ENCODE measurements around the gene EYS. TPM values are rescaled to one million over a fixed set of nuclear protein-coding genes. Genes with fewer than 3 reads are reported as not detected.

Gene EYS
- total and polyA plus RNA-seq, 2 of the 13 experiments (the other 11 are each of a cell fraction or from before 2014, with no cell fraction given), result 0.04 to 0.07 TPM

GRCh38 chr6:64591676-64592036, 1115.4 kb downstream of the EYS start:
- FAIRE-seq, result no peak
- Histone ChIP-seq H3K4me3 (replicated peaks in 1 of 3; ENCODE audit: insufficient read depth in 1 of 3, low read depth in 2 of 3, low read length in 3 of 3) (no peak overlapping the region), H3K27me3 (ENCODE audit: control insufficient read depth in 1 of 2, insufficient read depth in 2 of 2, low read length in 2 of 2) (no peaks in the 10 kb centered on the region), H3K9me3 (ENCODE audit: low read length) (no peaks in the 10 kb centered on the region), H3K79me2 (ENCODE audit: insufficient read depth, low read length) (no peaks in the 10 kb centered on the region), H3K4me2 (ENCODE audit: low read depth, low read length) (no peak overlapping the region), H3K9ac (ENCODE audit: insufficient read depth, low read depth, low read length) (no peak overlapping the region), H3K36me3 (replicated peaks in 1 of 2; ENCODE audit: control insufficient read depth in 1 of 2, insufficient read depth in 2 of 2, low read length in 2 of 2) (no peaks in the 10 kb centered on the region), H4K20me1 (ENCODE audit: insufficient read depth, low read length) (no peaks in the 10 kb centered on the region), H2AFZ (ENCODE audit: low read length) (no peak overlapping the region), H3K4me1 (ENCODE audit: insufficient read depth, low read length) (no peaks in the 10 kb centered on the region), H3K27ac (ENCODE audit: extremely low read length, insufficient read depth, low read length) (no peak overlapping the region)
- ATAC-seq, result no peak
- 21% methylated on average over 6 of the region's 6 CpGs for WGBS (ENCODE audit: low lambda C conversion rate)
- in situ Hi-C loops (cut with HindIII; ENCODE audit: extremely low pct_ligation_motif_present, low pct_unique_long_range_greater_than_20kb), result no loop called here
- POLR2A ChIA-PET, result no interaction called here
- TF ChIP-seq ZNF570 (CRISPR knock-in tag; IDR thresholded peaks at IDR 0.05; ENCODE audit: borderline replicate concordance), result no peak
- TF ChIP-seq ZKSCAN1 (IDR thresholded peaks at IDR 0.05; ENCODE audit: low read length), result no peak
- TF ChIP-seq, protein P1, sequence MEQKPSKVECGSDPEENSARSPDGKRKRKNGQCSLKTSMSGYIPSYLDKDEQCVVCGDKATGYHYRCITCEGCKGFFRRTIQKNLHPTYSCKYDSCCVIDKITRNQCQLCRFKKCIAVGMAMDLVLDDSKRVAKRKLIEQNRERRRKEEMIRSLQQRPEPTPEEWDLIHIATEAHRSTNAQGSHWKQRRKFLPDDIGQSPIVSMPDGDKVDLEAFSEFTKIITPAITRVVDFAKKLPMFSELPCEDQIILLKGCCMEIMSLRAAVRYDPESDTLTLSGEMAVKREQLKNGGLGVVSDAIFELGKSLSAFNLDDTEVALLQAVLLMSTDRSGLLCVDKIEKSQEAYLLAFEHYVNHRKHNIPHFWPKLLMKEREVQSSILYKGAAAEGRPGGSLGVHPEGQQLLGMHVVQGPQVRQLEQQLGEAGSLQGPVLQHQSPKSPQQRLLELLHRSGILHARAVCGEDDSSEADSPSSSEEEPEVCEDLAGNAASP (CRISPR knock-in tag; IDR thresholded peaks at IDR 0.05; ENCODE audit: borderline replicate concordance), result no peak
- TF ChIP-seq ZNF841 (CRISPR knock-in tag; IDR thresholded peaks at IDR 0.05; ENCODE audit: borderline replicate concordance), result no peak
- no peak for TF ChIP-seq MLLT10 (CRISPR knock-in tag; IDR thresholded peaks at IDR 0.05)
- no peak for TF ChIP-seq ZSCAN22 (CRISPR knock-in tag; IDR thresholded peaks at IDR 0.05)
- intact Hi-C loops (cut with micrococcal nuclease; ENCODE audit: unreplicated experiment), result no loop called here
- CTCF ChIA-PET (ENCODE audit: low intra/inter-chr PET ratio, low total read pairs), result no interaction called here
- DNase-seq (ENCODE audit: low spot score), result no peak
- no TSS peak for BruUV-seq (replicated peaks)

DNA sequence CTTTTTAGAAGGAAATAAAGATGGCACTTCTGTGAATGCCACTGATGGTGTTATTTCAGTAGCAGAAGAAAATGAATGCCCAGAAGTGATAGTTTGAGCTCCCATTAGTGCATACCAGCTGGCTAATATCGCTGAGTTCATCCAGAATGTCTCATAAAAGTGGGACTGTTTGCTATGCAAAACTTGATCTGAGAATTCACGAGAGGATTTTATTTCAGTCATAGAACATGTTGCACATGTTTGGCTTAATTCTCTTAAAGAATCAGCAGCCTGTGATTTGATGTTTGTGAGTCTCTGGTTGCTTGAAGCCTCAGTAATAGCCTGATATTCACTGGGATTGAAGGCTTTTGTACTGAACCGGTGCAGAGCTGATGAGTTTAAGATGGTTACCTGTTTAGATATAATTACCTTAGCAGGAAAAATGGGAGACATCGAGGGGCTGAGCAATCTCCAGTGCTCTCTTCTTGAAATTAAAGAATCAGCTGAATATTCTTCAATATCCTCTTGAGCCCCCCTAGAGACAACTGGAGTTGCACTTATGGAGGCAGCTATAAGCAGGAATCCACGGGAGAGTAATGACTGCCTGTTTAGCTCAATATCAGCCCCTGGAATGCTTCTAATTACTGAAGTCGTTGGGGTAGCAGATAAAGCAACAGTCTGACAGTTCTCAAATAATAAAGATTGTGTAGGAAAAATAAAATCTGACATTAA, 1115.9 kb downstream of the EYS start:
- Histone ChIP-seq H3K36me3 (replicated peaks in 1 of 2; ENCODE audit: control insufficient read depth in 1 of 2, insufficient read depth in 2 of 2, low read length in 2 of 2) (no peaks in the 10 kb centered on the region), H2AFZ (ENCODE audit: low read length) (no peak overlapping the region), H3K4me1 (ENCODE audit: insufficient read depth, low read length) (no peaks in the 10 kb centered on the region), H3K9ac (ENCODE audit: insufficient read depth, low read depth, low read length) (no peak overlapping the region), H3K27ac (ENCODE audit: extremely low read length, insufficient read depth, low read length) (no peak overlapping the region), H3K4me2 (ENCODE audit: low read depth, low read length) (no peak overlapping the region), H3K27me3 (ENCODE audit: control insufficient read depth in 1 of 2, insufficient read depth in 2 of 2, low read length in 2 of 2) (no peaks in the 10 kb centered on the region), H3K9me3 (ENCODE audit: low read length) (no peaks in the 10 kb centered on the region), H4K20me1 (ENCODE audit: insufficient read depth, low read length) (no peaks in the 10 kb centered on the region), H3K79me2 (ENCODE audit: insufficient read depth, low read length) (no peaks in the 10 kb centered on the region), H3K4me3 (replicated peaks in 1 of 3; ENCODE audit: insufficient read depth in 1 of 3, low read depth in 2 of 3, low read length in 3 of 3) (no peak overlapping the region)
- CTCF ChIA-PET (ENCODE audit: low intra/inter-chr PET ratio, low total read pairs), result no interaction called here
- no peak for DNase-seq (ENCODE audit: low spot score)
- BruUV-seq (replicated peaks), result no TSS peak
- intact Hi-C loops (cut with micrococcal nuclease; ENCODE audit: unreplicated experiment) (no loop called here), in situ Hi-C loops (cut with HindIII; ENCODE audit: extremely low pct_ligation_motif_present, low pct_unique_long_range_greater_than_20kb) (no loop called here)
- POLR2A ChIA-PET, result no interaction called here
- no peak for ATAC-seq
- 3% methylated on average over 6 of the region's 6 CpGs for WGBS (ENCODE audit: low lambda C conversion rate)
- no peak for FAIRE-seq
- TF ChIP-seq HNF4G (IDR thresholded peaks at IDR 0.05; ENCODE audit: borderline replicate concordance, low read depth, low read length) (no peak), HNF4G (CRISPR knock-in tag; IDR thresholded peaks at IDR 0.05; ENCODE audit: borderline replicate concordance, low read depth) (no peak), ZBTB2 (CRISPR knock-in tag; IDR thresholded peaks at IDR 0.05; ENCODE audit: low read depth) (no peak), THAP8 (CRISPR knock-in tag; IDR thresholded peaks at IDR 0.05; ENCODE audit: borderline replicate concordance) (no peak)

Measured in HepG2 (cell line).